ENCODE measurements around the gene MYL3.

The MYL3 gene

GRCh38 chr3:46883054-46883829 lies 20.0 kb upstream of the MYL3 start:
- peak; percentile 70 for DNase-seq

DNA sequence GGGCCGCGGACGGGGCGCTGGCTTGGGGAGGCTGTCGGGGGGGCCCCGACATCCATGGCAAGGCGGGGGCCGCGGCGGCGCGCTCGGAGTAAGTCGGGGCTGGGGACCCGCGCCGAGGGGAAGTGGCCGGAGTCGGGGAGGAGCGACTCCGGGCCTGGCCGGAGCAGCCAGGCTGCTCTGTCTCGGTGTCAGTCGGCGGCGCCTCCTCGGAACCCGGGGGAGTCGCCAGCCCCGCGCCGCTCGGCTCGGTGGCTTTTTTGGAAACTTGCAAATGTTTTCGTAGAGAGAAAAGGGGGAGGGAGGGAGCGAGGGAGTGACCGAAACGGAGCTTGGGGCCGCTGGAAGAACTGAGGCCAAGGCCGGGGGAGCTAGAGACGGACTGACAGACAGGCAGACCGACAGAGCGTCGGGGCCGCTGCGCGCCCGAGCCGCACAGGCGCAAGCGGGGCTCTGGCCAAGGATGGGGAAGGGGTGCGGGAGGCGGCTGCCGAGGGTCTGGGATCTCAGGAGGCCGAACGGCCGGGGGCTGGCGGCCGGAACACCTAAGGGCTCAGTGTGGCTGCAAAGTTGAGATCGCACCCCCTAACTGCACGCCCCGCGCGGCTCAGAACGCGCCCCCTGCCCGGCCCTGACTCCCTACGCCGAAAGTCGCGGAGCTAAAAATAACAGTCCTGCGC lies 19.3 kb upstream of the MYL3 start:
- peak; percentile 74 for DNase-seq

GRCh38 chr3:46881596-46882376 lies 18.5 kb upstream of the MYL3 start:
- DNase-seq = peak; percentile 70

DNA sequence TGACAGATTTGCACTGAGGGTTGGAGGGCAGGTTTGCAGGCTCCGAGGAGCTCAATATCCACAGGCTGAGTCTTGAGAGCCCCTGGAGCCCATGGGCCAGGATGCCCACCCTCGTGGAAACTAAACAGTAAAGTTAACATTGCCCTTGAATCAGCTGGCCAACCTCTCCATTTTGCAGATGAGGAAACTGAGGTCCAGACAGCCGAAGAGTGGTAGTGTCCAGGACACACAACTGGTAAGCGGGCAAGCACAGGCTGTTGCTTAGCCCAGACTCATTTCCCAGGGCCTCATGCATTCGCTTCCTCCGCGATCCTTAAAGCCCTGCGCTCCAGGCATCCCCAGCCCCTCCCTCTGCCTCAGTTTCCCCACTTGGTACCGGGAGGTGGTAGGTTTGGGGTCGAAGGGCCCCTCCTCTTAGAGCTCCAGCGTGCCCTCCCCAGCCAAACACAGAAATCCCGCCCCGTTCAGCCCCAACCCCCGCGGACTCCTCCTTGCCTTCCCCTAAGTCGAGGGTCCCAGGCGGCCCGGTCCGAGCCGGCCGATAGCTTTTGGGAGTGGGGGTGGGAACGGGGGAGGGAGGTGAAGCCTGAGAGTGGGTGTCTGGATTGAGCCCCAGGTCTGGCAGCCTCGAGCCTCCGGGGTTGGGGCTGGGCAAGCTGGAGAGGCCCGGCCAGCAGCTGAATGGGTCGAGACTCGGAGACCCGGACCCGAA lies 17.8 kb upstream of the MYL3 start:
- DNase-seq = no peak

GRCh38 chr3:46878781-46879436 lies 15.7 kb upstream of the MYL3 start:
- DNase-seq = no peak

DNA sequence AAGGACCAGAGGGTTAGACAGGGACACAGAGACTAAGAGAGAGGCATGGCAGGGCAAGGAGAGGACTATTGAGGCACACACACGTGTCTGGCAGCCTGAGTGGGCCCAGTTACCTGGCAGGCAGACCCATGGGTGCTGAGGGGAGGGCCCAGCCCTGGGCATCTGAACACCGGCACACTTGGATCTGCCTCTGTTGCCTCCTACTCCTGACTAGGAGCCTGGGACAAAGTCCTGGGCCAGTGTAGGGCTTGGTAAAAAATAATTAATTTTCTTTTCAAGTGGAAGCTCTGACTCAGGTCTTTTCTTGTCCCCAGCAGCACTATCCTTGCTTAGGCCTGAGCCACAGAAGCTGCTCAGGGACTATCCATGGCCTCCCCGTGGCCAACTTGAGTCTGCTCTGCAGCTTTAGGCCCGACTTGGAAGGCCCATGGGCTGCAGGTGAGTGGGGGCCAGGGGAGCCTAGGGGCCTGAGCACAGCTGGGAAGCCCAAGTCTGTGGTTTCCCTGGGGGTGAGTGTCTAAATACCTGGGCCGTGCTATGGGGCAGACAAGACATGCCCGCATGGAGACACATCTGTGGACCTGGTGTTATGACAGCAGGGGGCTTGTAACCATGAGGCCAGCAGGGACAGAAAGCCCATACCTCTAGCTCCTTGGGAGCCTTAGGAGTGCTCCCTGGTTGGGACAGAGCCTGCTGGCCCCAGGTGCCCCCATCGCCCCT lies 14.3 kb upstream of the MYL3 start, which contains the start of gene PTH1R:
PTH1R (plus strand) TSS at position 316 of the 720 bp plus-strand sequence. CDS start 5,839 bp downstream, outside the sequence.
- no peak for DNase-seq

DNA sequence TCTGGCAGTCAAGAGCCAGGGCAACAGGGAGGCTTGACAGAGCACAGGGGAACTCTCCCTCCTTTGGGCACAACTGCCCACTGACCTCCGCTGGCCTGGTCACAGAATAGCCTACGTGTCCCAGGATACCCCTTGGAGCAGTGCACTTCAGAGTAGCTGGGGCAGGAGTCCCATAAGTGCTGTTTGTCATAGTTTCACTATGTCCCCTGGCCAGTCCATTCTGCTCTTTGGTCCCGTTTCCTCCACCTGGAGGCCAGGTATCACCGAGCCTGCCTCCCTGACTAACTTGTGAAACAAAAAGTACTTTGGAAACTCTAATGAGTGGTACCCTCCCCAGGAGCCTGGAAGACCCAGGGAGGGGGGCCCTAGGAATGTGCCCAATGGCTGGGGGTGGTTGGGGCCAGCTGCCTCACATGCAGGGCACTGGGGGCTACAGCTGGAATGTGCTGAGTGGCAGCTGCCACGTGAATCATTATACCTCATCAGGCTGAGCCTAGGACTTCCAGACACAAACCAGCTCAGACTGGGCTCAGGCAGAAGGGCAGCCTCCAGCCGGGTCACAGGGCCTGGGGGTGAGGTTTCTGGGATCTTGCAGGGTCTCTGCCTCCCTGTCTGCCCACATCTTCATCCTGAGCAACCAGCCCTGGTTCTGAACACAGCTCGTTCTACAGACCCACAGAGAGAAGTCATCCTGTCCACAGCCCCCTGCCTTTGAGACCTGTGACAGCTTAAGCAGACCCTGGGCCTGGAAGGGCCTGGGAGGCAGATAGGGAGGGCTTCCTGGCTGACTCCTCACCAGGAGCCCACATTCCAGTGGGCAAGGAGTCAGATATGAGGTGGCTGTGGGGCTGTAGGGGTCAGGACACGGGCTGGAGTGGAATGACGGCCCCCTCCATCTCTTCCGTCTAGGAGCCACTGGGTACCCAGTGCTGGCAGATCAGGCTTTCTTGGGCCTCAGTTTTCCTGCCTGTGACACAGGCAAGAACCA lies 13.4 kb upstream of the MYL3 start:
- DNase-seq = no peak

- no peak for DNase-seq
Measured at GRCh38 chr3:46875560-46875959, 12.3 kb upstream of the MYL3 start.

- peak; percentile 77 for DNase-seq
Measured at GRCh38 chr3:46874430-46874829, 11.2 kb upstream of the MYL3 start.

GRCh38 chr3:46873521-46873920 lies 10.3 kb upstream of the MYL3 start:
- DNase-seq = no peak

- DNase-seq = no peak
Measured at GRCh38 chr3:46871222-46871621, 8.0 kb upstream of the MYL3 start.

- DNase-seq = no peak
Measured at GRCh38 chr3:46870651-46871050, 7.4 kb upstream of the MYL3 start.

- no peak for DNase-seq
Measured at GRCh38 chr3:46869440-46869839, 6.2 kb upstream of the MYL3 start.

GRCh38 chr3:46868948-46869347 lies 5.7 kb upstream of the MYL3 start:
- DNase-seq = no peak

GRCh38 chr3:46868287-46868686 lies 5.0 kb upstream of the MYL3 start:
- DNase-seq = peak; percentile 64

- peak; percentile 88 for DNase-seq
Measured at GRCh38 chr3:46867550-46867898, 4.3 kb upstream of the MYL3 start.

DNA sequence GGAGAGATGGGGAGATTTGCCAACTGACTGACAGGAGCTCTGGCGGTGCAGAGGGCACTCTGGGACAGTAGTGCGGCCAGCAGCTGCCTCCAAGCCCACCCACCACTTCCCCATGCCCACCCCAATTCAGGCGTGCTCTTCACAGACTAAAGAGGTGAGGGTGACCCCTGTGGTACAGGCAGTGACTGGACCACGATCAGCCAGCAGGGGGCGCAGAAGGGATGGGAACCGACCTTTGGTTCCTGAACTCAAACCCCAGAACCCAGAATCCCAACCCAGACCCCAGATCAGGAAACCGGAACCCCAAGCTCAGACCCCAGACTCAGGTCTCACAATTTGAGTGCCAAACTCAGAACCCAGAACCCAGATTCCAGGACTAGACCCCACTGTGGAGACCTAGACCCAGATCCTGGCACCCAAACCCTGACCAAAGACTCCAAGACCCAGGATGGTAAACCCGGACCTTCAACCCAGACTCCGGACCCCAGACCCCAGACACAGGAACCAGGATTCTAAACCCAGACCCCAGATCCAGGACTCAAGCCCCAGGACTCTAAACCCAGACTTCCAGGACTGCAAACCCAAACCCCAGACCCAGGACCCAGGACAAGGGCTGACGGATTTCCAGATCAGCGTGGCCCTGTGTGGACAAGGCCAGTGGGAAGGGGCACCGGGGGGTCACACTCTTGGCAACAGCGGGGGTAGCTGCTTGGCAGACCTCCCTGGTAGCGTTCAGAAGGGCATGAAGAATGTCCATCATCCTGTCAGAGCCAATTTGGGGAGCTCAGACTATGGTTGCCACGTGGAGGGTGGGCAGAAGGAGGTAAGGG lies 3.7 kb upstream of the MYL3 start:
- peak; percentile 88 for DNase-seq

- no peak for DNase-seq
Measured at GRCh38 chr3:46866032-46866595, 2.9 kb upstream of the MYL3 start.

- no peak for DNase-seq
Measured at GRCh38 chr3:46865546-46865945, 2.3 kb upstream of the MYL3 start.
